Measurements from ENCODE around the gene KIF9. TPM values are rescaled to one million over a fixed set of nuclear protein-coding genes. Genes with fewer than 3 reads are reported as not detected.

The KIF9 gene
- total and polyA plus RNA-seq, 2 of the 8 experiments (the other 6 are each of a cell fraction or from before 2014, with no cell fraction given), result 5.0 to 8.0 TPM

DNA sequence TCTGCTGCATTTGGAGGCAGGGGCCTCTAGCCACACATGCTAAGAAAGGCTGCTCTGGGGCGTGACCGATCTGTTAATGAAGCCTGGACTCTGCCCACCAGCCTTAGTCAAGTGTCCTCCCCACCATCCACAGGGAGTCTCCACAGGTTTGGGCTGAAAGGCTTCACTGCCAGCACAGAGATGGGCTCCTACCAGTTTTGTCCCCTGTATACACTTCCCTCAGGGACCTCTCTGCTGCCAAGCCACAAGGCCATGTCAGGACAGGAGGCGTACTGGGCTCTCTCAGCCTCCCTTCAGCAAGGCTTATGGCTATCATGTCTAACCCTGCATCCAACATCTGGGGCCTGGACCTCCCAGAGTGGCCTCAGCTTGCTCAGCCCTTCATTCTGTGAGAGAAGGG is 23.5 kb downstream of the KIF9 start:
- Histone ChIP-seq H3K14ac (ENCODE audit: insufficient read length) (no peak overlapping the region), H3K4me1 (replicated peaks in 1 of 4; ENCODE audit: control insufficient read depth in 3 of 4, insufficient read depth in 4 of 4, low read length in 3 of 4) (peaks cover 0 to 12% (median 5%) of the 10 kb centered on the region in 4 experiments; a peak in 6 of 7 replicates), H3K36me3 (ENCODE audit: control insufficient read depth in 2 of 4, insufficient read depth in 4 of 4, low read length in 3 of 4) (no peaks in the 10 kb centered on the region), H3K4me2 (ENCODE audit: insufficient read depth in 1 of 2, low read depth in 2 of 2, low read length in 2 of 2) (no peak overlapping the region), H4K20me1 (replicated peaks in 1 of 2; ENCODE audit: control insufficient read depth in 1 of 2, insufficient read depth in 2 of 2, low read length in 2 of 2) (no peaks in the 10 kb centered on the region), H2AFZ (ENCODE audit: low read length) (no peak overlapping the region), H2BK120ac (replicated peaks; ENCODE audit: low read depth, low read length) (no peak overlapping the region), H2BK5ac (ENCODE audit: low read depth, low read length) (peak overlapping the region; percentile 40; the same call in 1 of the 2 replicates), H3K79me2 (ENCODE audit: control insufficient read depth in 1 of 2, insufficient read depth in 2 of 2, low read length in 2 of 2) (no peaks in the 10 kb centered on the region), H3K9ac (replicated peaks in 1 of 4; ENCODE audit: extremely low read depth in 1 of 4, low read depth in 3 of 4, low read length in 3 of 4) (no peak overlapping the region; a peak in 1 of 7 replicates), H3K23me2 (ENCODE audit: low read depth, low read length) (no peaks in the 10 kb centered on the region), H2BK12ac (ENCODE audit: low read depth, low read length) (0 out of 2 replicates have a peak overlapping the region, but pooled peaks have one; percentile 55), H4K5ac (ENCODE audit: insufficient read length, low read depth, low read length) (no peak overlapping the region), H3K27me3 (replicated peaks in 1 of 4; ENCODE audit: control insufficient read depth in 3 of 4, extremely low read depth in 1 of 4, insufficient read depth in 3 of 4, low read length in 3 of 4) (no peaks in the 10 kb centered on the region; a peak in 1 of 7 replicates), H3K18ac (ENCODE audit: extremely low read depth, low read length) (peak overlapping the region; percentile 10; the same call in 1 of the 2 replicates), H3K4me3 (ENCODE audit: extremely low read depth in 1 of 4, insufficient read depth in 2 of 4, low read depth in 3 of 4, low read length in 4 of 4) (no peak overlapping the region), H3K4ac (replicated peaks; ENCODE audit: insufficient read length, low read depth, low read length) (peak overlapping the region; percentile 84), H3K79me1 (ENCODE audit: low read depth, low read length) (no peaks in the 10 kb centered on the region), H3K56ac (replicated peaks; ENCODE audit: insufficient read length, low read depth, low read length) (no peak overlapping the region), H4K91ac (replicated peaks; ENCODE audit: insufficient read length, low read length) (peak overlapping the region; percentile 75), H3K27ac (ENCODE audit: low read depth, low read length) (no peak overlapping the region), H2BK20ac (ENCODE audit: low read length) (peak overlapping the region; percentile 87), H2AK5ac (ENCODE audit: low read depth, low read length) (0 out of 2 replicates have a peak overlapping the region, but pooled peaks have one; percentile 39), H3K9me3 (ENCODE audit: insufficient read depth in 2 of 2, low read depth in 1 of 2, low read length in 1 of 2) (no peaks in the 10 kb centered on the region), H4K8ac (ENCODE audit: extremely low read depth, insufficient read depth, low read length) (no peak overlapping the region), H2BK15ac (ENCODE audit: low read length) (no peak overlapping the region), H3K23ac (ENCODE audit: insufficient read length) (no peak overlapping the region)
- FAIRE-seq (no peak), DNase-seq (ENCODE audit: low read depth in 1 of 2, low spot score in 2 of 2) (no peak)
- TF ChIP-seq, protein P1, sequence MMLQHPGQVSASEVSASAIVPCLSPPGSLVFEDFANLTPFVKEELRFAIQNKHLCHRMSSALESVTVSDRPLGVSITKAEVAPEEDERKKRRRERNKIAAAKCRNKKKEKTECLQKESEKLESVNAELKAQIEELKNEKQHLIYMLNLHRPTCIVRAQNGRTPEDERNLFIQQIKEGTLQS (IDR thresholded peaks at IDR 0.05; ENCODE audit: insufficient read depth, low read depth, low read length), result no peak
- TF ChIP-seq TAF1 (IDR thresholded peaks at IDR 0.05; ENCODE audit: low read depth, low read length) (no peak), SP2 (IDR thresholded peaks at IDR 0.05; ENCODE audit: low read length) (no peak)
- TF ChIP-seq, protein P2, sequence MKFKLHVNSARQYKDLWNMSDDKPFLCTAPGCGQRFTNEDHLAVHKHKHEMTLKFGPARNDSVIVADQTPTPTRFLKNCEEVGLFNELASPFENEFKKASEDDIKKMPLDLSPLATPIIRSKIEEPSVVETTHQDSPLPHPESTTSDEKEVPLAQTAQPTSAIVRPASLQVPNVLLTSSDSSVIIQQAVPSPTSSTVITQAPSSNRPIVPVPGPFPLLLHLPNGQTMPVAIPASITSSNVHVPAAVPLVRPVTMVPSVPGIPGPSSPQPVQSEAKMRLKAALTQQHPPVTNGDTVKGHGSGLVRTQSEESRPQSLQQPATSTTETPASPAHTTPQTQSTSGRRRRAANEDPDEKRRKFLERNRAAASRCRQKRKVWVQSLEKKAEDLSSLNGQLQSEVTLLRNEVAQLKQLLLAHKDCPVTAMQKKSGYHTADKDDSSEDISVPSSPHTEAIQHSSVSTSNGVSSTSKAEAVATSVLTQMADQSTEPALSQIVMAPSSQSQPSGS (IDR thresholded peaks at IDR 0.05; ENCODE audit: low read length), result no peak
- POLR2A ChIA-PET (ENCODE audit: partially characterized antibody), result interaction anchor here (0.6 kb wide), 1 partner anchor 162 kb away, joined by 3 read pairs; no protein-coding TSS in a partner anchor
- WGBS, 2 experiments (ENCODE audit: extremely low coverage in 1 of 2, insufficient coverage in 1 of 2, insufficient read length in 1 of 2, insufficient replicate concordance in 2 of 2, low coverage in 1 of 2, low lambda C conversion rate in 2 of 2, missing lambda C conversion rate in 1 of 2), result 95% methylated on average over 3 of the region's 3 CpGs; no CpG with 5 or more reads in 1 of the 2 experiments
- CTCF ChIA-PET (ENCODE audit: partially characterized antibody), result interaction anchor here (0.9 kb wide), 1 partner anchor 9 kb away, joined by 3 read pairs; no protein-coding TSS in a partner anchor
